H1 (cell line): ENCODE results near the gene IRF8. TPM values are rescaled to one million over a fixed set of nuclear protein-coding genes. Genes with fewer than 3 reads are reported as not detected.

ENCODE experiments used
- BRCA1 ChIP-seq: IDR thresholded peaks from 2 replicates; pipeline ENCODE4 v1.6.1; 2012; ENCODE audit warnings: low read depth, low read length, improper control_type of control experiment
- CBX5 ChIP-seq: fragments of 300-800, 300-1000 bp; sonication (generic); IDR thresholded peaks from 2 replicates; pipeline ENCODE4 v1.7.1; 2016; ENCODE audit warnings: antibody characterized with exemption, low read length, low read depth
- NANOG ChIP-seq: IDR thresholded peaks from 2 replicates; pipeline ENCODE4 v1.6.1; 2011; ENCODE audit warnings: low read length, low read depth, mild to moderate bottlenecking, inconsistent platforms; ENCODE audit not compliant: insufficient read depth, poor library complexity, severe bottlenecking
- NRF1 ChIP-seq: IDR thresholded peaks from 2 replicates; pipeline ENCODE4 v1.6.1; 2011; ENCODE audit warnings: mild to moderate bottlenecking, low read depth, low read length, improper control_type of control experiment
- PHF8 ChIP-seq: fragments of 200-600 bp; sonication (generic); conservative IDR thresholded peaks from 2 replicates; pipeline ENCODE4 v1.7.1; 2012; ENCODE audit warnings: low read depth, mild to moderate bottlenecking, inconsistent platforms, low read length, moderate library complexity
- RFX5 ChIP-seq: IDR thresholded peaks from 2 replicates; pipeline ENCODE4 v1.6.1; 2011; ENCODE audit warnings: low read depth, low read length, improper control_type of control experiment, borderline replicate concordance
- SIN3A ChIP-seq, 2 experiments: IDR thresholded peaks in 1 of 2; conservative IDR thresholded peaks in 1 of 2; 2 replicates each; pipeline ENCODE4 v1.6.1; 2011 to 2012; ENCODE audit warnings: low read length in 2 of 2, improper control_type of control experiment in 1 of 2, low read depth in 1 of 2, mild to moderate bottlenecking in 1 of 2
- SIRT6 ChIP-seq: IDR thresholded peaks from one replicate; pipeline ENCODE4 v1.7.1; 2012; ENCODE audit warnings: low read length, inconsistent platforms
- TAF1 ChIP-seq: IDR thresholded peaks from 2 replicates; pipeline ENCODE4 v1.6.1; 2011; ENCODE audit warnings: mild to moderate bottlenecking, low read depth, low read length
- polyA plus RNA-seq, 7 experiments: library from polyadenylated mRNA; depleted of rRNA in 3 of 7; stranded (reverse) in 5 of 7; unstranded in 2 of 7; fragments of >200 nt in 5 of 7; fragments of 200-250 nt in 2 of 7; gene quantifications; 1 replicate in 5 of 7; 2 replicates in 1 of 7; 4 replicates in 1 of 7; pipeline versions ENCODE4 v1.2.1 to v1.2.3, GENCODE V29; 2011 to 2013; ENCODE audit warnings: missing spikeins in 2 of 7, mixed read lengths in 2 of 7
- total RNA-seq: library from RNA; stranded (reverse); fragmentation: NEBNext Ultra II Directional; extraction: Animal tissue kit (Norgen Biotek cat#: 25700); gene quantifications from 2 replicates; pipeline ENCODE4 v1.2.1, GENCODE V29; 2021

The IRF8 gene
- total and polyA plus RNA-seq, 2 of the 8 experiments (the other 6 are each of a cell fraction or from before 2014, with no cell fraction given), result 0.35 to 2.0 TPM

- TF ChIP-seq TAF1 (no peak), PHF8 (no peak), NANOG (no peak), CBX5 (no peak), SIN3A (conservative IDR thresholded peaks at IDR 0.05 in 1 of 2, IDR thresholded peaks at IDR 0.05 in 1 of 2; ENCODE audit: low read depth in 1 of 2, low read length in 2 of 2) (no peak), RFX5 (no peak), SIRT6 (no peak), BRCA1 (no peak), NRF1 (no peak)
These were observed 59.8 kb downstream of the IRF8 start (continued) for GRCh38 chr16:85958731-85959130.
